ENCODE measurements around the gene LMLN.
"Not testable (repeated sequence)": the region's sequence is repeated elsewhere in the genome, so short reads cannot be mapped to it uniquely, and the experiment has no call there.

The LMLN gene

GRCh38 chr3:197958346-197958745 is 1.7 kb upstream of the LMLN start:
- DNase-seq = no peak

GRCh38 chr3:197958848-197959247 is 1.2 kb upstream of the LMLN start:
- DNase-seq = not testable (repeated sequence)

DNA sequence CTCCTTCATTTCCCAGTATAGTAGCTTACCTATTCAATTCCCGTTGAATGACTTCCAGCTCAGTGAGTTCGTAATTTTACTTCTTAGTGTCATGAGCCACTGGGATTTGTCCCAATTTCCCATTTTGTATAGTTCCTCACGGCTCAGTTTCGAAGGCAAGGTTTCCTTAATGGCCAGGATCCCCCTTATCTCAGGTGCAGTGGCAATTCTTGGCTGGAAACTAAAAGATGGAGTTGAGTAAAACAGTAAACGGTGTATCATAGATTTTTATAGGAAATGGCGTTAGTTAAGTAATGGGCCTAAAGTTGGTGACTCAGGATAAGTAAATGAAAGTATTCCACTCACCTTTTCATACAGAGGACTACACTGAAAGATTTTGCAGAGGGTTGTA is 522 bp upstream of the LMLN start:
- DNase-seq = no peak

DNA sequence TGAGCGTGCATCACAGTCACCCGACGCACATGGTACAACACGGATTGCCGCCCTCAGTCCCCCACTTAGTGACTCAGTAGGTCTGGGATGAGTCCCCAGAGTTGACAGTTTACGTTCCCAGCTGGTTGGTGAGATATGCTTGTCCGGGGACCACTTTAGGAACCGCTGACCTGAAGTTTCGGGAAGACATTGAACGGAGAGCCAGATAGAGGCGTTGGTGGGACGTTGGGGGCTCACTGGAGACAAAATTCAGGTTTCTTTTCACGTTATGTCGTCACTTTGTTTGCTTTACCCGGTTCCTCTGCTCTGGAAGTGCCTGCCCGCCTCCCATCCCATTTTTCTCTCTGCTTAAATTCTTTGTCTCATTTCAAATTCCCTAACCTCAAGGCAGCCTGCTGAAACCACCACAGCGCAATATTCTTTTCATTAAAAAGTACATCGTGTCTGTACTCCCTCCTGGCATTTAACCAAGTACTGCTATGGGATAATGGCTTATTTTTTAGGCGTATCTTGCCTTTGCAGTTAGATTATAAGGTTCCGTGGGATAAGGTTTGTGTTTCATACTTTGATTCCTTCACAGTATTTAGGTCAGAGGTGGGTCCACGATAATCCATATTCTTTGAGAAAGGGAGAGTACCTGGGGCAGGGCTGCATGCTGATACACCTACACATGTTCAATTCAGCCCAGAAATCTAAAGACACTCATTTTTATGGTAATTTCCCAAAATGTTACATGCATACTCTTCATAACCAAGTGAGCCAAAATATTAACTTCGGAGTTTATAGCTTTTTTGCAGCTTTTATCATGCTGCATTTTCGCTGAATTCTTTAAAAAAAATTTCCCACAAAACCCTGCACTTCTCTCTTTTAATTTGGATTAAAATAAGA is 921 bp downstream of the LMLN start:
- no peak for DNase-seq

DNA sequence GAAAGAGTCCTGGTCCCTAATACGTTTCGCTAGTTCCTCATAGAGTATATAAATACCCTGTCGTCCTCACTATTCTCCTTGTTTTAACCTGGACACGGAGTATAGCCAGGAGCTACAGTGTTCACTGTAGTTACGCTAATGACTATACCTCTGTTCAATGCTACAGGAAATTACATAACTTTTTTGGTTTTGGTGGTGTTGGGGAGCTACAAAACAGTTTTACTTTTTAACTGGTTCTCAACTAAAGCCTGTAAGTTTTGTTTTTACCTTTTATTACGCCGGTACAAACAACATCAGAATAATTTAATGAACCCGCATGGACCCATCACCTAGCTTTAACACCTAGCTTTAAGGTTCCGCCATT is 1.5 kb downstream of the LMLN start:
- no peak for DNase-seq

GRCh38 chr3:197963019-197963637 is 3.1 kb downstream of the LMLN start:
- no peak for DNase-seq

- not testable (repeated sequence) for DNase-seq
These were observed 7.4 kb downstream of the LMLN start for GRCh38 chr3:197967337-197967989.

- DNase-seq = no peak
These were observed 10.6 kb downstream of the LMLN start for GRCh38 chr3:197970588-197970987.

DNA sequence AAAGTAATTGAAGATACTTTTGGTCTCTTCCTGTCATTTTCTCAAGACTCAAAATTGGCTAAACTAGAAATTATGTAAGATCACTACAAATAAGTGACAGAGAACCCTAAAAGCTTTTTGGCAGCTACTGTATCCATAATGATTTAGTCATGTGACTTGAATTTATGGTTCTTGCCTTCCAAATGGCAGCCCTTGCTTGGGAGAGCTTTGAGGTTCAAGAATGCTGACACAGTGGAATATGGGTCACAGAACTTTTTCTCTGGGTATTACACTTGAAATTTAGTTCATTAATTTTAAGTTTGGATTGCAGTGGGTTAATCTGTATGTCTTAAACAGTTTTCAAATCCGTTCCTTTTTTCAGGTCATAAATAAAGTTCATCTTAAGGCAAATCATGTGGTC is 14.0 kb downstream of the LMLN start:
- no peak for DNase-seq

GRCh38 chr3:197975311-197975710 is 15.3 kb downstream of the LMLN start:
- no peak for DNase-seq

GRCh38 chr3:197983076-197983475 is 23.1 kb downstream of the LMLN start:
- DNase-seq = no peak

DNA sequence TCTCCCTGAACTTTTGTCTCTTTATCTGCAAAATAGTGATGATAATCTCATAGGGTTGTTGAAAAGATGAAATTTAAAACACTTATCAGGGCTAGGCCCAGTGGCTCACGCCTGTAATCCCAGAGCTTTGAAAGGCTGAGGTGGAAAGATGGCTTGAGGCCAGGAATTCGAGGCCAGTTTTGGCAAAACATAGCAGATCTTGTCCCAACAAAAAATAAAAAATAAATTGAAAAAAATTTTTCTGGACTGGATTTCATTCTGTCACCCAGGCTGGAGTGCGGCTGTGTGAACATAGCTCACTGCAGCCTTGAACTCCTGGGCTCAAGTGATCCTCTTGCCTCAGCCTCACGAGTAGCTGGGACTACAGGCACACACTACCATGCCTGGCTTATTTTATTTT is 29.6 kb downstream of the LMLN start:
- DNase-seq = no peak

DNA sequence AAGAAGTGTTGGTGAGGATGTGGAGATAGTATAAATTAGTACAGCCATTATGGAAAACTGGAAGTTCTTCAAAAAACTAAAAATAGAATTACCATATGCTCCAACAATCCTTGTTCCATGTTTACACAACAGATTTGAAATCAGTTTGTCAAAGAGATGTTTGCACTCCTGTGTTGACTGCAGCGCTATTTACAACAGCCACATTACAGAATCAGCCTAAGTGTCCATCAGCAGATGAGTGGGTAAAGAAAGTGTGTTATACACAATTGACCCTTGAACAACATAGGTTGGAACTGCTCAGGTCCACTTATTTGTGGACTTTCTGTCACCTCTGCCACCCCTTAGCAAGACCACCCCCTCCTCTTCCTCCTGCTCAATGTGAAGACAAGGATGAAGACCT is 34.7 kb downstream of the LMLN start:
- no peak for DNase-seq

GRCh38 chr3:197996855-197997254 is 36.8 kb downstream of the LMLN start:
- no peak for DNase-seq

GRCh38 chr3:197997936-197998335 is 37.9 kb downstream of the LMLN start:
- no peak for DNase-seq

GRCh38 chr3:198017090-198017489 is 57.1 kb downstream of the LMLN start:
- DNase-seq = no peak

DNA sequence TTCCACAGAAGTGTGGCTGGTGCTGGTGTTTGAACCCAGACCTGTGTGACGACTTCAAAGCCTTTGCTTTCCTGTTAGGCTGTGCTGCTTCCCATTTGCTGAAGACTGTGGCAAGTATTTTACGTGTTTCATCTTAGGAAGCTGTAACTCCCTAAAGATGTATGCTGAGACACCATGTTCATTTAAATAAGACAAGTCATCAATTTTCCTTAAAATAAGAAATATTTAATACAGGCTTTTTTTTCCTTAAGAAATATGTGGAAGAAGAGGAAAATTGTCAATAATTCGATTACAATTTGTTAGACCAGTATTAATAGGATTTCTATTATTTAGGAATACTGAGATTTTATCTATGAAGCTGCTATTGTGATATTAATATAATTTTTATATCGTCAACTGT is 58.4 kb downstream of the LMLN start:
- no peak for DNase-seq

DNA sequence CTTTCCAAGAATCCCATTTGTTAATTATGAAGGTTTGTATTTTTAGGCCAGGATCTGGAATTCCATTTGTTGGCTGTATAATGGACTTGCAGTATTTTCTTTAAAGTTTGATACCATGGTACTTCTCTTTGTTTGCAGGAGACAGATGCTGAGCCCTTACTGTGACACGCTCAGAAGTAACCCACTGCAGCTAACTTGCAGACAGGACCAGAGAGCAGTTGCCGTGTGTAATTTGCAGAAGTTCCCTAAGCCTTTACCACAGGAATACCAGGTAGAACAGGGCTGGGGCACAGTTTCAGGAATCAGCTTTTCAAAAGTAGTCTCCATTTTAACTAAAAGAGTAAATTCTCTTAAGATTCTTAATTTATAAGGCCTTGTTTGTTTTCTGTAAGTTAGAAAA is 59.1 kb downstream of the LMLN start:
- DNase-seq = no peak

DNA sequence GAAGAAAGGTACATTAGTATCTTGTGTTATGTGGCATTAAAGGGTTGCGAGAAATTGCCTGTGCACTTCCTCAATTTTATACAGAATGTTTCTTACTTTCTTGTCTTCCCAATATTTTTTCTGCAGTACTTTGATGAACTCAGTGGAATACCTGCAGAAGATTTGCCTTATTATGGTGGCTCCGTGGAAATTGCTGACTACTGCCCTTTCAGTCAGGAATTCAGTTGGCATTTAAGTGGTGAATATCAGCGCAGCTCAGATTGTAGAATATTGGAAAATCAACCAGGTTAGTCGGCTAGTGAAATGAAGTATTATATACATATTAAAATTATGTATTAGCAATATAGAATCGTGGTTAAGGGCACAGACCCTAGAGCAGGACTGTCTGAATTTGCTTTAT is 61.3 kb downstream of the LMLN start:
- DNase-seq = no peak

DNA sequence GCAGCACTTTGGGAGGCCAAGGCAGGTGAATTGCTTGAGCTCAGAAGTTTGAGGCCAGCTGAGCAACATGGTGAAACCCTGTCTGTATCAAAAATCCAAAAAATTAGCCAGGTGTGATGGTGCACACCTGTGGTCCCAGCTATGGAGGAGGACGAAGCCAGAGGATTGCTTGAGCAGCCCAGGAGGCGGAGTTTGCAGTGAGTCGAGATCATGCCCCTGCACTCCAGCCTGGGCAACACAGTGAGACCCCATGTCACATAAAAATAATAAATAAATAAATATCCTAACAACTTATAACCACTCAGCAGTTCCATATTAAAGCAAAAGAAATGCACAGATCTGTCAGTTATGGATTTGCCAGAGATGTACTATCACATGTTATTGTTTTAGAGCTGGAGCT is 62.6 kb downstream of the LMLN start:
- DNase-seq = no peak

DNA sequence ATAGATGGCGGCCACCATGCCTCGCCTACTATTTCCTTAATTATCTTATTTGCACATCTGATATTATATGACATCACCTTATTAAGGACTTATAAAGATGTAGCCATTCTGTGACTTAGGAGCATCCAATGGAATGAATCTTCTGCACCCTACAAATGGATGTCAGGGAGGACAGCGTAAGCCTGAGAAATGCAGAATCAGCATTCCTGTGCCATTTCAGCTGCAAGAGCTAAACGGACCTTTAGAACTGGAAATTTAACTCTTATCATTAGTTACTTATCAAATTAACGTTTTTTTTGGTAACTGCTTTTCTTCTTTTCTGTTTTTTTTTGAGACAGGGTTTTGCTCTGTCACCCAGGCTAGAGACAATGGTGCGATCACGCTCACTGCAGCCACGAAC is 65.6 kb downstream of the LMLN start:
- no peak for DNase-seq

DNA sequence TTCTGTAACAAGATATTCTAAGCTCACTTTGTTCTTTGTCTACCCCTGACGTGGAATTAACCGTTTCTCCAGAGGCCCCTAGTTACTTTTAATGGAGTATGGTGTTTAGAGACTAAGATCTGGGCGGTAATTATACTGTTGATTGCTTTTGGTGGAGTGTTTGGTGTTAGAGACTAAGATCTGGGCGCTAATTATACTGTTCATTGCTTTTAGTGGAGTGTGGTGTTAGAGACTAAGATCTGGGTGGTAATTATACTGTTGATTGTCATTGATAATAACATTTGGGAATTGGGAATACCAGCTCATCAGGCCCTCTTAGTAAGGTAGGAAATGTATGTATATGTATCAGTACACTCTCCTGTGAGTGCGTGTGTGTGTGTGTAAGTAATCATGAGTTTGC is 66.6 kb downstream of the LMLN start:
- DNase-seq = no peak

DNA sequence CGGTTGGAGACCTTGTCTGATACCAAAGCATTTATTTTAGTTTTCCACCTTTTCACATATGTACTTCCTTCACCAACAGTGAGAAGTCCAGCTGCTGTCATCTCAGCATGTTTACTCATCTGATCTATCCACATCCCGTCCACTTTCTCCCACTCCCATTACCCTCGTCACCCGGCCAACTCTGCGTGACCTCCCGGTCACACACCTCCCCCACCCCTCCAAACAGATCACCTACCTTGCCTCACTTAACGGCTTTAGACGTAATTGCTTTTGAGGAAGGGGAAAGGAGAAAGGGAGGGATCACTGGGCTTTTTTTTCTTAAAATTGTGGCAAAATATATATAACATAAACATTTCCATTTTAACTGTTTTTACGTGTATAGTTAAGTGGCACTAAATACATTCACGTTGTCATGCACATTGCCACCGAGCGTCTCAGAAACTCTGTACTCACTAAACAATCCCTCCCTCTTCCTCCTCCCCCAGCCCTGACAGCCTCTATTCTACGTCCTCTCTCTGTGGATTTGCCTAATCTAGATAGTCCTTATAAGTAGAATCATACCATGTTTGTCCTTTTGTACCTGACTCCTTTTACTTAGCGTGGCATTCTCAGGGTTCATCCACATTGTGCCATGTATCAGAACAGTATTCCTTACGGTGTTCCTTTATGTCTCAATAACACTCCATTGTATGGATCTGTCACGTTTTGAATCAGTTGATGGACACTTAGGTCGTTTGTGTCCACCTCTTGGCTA is 67.2 kb downstream of the LMLN start:
- no peak for DNase-seq

Data from NCI-H1105 (cell line).